Activated CD8-positive, alpha-beta memory T cell treated with anti-CD3 and anti-CD28 coated beads, Interleukin-2, amount 50 U/mL, for 24 hours (primary cell): ENCODE results near the gene GPATCH8.

ENCODE experiments used
- DNase-seq: peaks from one replicate; pipeline ENCODE4 v3.0.0-alpha.2; 2020; ENCODE audit errors: extremely low read depth

Gene GPATCH8

DNA sequence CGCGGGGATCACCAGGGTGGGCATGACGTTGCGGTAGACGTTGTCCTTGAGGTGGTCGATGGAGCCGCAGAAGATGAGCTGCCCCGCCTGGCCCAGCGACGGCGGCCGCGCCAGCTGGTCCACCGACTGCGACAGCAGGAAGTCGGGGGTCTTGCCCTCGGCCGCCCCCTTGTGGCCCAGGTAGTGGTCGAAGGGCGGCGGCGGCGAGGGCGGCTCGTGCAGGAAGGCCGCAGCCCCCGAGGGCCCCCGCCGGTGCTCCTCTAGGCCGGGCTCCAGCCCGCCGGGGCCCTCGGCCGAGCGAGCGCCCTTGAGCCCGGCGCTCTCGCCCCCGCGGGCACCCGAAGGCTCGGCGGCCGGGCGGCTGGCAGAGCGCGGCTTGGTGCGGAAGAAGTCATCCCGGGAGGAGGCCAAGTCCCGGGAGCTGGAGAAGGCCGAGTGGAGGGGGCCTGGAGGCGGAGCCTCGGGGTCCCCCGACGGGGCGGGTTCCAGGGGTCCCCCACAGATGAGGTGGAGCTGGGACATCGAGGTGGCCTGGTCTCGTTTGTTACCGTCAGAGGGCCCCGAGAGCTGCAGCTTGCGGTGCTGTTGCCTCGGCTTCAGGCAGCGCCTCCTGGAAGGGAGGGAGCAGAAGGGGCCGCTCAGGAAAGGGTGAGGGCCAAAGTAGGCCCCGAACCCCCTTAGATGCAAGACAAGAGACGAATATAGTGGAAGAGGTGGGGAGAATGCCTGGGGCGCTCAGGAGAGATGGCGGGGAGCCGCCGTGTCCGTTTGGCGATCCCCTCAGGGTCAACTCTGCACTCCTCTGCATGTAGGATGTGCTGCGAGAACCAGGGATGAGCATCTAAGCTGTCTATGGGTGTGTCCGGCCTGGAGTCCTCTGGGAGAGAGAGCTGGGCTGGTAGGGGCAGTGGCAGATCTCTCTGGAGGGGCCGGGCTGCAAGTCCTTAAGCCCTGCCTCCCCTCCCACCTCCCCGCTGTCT is 148.3 kb downstream of the GPATCH8 start:
- DNase-seq = no peak

DNA sequence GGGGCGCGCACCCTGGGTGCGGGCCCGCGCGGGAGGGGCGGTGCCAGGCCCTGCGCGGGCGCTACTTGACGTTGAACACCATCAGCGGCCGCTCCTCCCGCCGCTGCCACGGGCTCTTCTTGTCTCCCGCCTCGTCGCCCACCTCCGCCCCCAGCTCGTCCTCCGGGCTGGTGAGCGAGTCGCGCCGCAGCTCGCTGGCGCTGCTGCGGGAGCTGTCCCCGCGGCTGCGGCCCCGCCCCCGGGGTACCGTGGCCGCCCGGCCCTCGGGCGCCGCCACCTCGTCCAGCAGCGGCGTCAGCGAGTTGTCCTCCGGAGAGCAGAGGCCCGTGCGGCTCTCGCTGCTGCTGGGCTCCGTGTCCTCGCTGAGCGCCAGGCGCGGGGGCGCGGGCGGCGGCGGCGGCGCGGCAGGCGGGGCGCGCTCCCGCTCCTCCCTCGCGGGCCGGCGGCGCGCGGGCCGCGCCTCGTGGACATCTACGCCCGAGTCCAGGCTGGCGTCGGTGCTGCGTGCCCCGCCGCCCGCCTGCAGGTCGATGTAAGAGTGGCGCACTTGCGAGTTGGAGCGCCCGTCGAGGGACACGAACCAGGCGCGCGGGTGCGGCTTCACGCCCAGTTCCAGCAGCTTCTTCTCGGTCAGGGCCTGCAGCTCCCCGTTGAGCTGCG is 149.4 kb downstream of the GPATCH8 start:
- no peak for DNase-seq

DNA sequence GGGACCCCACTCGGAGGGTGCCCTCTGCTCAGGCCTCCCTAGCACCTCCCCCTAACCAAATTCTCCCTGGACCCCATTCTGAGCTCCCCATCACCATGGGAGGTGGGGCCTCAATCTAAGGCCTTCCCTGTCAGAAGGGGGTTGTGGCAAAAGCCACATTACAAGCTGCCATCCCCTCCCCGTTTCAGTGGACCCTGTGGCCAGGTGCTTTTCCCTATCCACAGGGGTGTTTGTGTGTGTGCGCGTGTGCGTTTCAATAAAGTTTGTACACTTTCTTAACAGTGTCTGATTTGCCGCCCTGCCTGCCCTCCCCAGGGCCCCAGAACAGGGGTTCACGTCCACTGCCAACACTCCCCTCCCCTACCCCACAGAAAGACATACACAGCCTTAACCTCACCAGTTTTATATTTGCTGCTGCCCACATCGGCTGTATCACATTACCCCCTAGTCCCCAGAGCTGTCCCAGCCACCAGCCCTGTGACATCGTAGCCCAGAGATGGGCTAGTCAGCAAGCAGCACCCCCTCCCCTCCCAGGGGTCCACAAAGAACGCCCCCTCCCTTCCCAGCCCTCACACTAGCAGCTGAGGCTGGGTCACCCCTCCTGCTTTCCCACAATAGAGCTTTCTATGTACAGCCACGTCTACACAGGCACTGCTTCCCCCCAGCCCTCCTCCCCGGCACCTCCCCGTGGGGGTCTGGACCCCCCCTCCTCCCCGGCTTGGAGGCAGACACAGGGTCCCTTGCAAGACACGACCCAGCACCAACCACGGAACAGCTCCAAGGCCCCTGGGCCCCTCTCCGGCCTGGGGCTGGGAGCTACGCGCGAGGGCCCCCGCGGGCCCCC is 150.2 kb downstream of the GPATCH8 start:
- no peak for DNase-seq

DNA sequence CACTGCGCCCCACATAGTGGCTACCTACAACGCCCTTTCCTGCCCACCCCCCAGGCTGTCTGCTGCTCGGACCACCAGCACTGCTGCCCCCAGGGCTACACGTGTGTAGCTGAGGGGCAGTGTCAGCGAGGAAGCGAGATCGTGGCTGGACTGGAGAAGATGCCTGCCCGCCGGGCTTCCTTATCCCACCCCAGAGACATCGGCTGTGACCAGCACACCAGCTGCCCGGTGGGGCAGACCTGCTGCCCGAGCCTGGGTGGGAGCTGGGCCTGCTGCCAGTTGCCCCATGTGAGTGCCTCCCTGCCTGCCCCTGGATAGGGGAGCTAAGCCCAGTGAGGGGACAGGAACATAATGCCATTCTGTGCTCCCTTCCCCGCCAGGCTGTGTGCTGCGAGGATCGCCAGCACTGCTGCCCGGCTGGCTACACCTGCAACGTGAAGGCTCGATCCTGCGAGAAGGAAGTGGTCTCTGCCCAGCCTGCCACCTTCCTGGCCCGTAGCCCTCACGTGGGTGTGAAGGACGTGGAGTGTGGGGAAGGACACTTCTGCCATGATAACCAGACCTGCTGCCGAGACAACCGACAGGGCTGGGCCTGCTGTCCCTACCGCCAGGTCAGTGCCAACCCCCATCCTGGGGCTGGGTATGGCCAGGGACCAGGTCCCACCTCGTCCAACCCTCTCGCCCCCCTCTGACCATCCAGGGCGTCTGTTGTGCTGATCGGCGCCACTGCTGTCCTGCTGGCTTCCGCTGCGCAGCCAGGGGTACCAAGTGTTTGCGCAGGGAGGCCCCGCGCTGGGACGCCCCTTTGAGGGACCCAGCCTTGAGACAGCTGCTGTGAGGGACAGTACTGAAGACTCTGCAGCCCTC is 151.0 kb downstream of the GPATCH8 start:
- DNase-seq = no peak

DNA sequence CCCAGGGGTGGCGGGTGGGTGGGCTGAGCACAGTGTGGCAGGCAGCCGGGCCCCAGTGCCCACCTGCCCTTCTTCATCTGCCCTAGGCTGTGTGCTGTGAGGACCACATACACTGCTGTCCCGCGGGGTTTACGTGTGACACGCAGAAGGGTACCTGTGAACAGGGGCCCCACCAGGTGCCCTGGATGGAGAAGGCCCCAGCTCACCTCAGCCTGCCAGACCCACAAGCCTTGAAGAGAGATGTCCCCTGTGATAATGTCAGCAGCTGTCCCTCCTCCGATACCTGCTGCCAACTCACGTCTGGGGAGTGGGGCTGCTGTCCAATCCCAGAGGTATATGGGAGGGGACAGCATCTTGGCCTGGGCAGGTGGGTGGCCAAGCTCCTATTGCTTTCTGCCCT is 151.7 kb downstream of the GPATCH8 start:
- no peak for DNase-seq

DNA sequence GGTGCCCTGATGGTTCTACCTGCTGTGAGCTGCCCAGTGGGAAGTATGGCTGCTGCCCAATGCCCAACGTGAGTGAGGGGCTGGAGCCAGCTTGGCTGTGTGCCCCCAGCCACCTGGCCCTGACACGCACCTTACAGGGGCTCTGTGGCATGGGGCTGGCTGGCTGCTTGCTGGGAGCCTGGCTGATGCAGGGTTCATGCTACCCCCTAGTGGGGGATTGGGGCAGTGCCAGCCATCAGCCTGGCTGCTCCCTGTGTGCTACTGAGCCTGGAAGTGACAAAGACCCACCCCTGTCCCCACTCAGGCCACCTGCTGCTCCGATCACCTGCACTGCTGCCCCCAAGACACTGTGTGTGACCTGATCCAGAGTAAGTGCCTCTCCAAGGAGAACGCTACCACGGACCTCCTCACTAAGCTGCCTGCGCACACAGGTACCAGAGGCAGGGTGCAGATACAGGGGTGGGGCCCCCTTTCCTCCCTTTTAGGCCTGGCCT is 152.4 kb downstream of the GPATCH8 start:
- DNase-seq = peak; percentile 27

DNA sequence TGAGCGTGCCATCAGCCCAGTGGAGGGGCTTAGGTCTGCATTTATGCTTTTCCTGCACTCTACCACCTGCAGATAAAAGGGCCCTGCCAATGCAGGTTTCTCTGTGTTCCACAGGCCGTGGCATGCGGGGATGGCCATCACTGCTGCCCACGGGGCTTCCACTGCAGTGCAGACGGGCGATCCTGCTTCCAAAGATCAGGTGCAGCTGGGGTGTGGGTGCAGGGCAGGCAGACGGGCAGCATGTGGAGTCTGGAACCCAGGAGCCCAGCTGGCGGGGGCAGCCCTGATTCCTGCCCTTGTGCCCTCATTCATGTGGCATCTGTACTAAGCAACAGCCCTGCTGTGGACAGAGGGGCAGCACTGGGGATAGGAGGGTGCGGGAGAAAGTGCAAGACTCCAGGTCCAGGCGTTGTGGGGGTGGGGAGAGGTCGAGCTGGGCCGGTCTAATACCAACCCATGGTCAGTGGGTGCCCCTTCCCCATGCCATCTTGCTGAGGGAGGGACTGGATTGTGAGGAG is 153.6 kb downstream of the GPATCH8 start:
- DNase-seq = no peak

DNA sequence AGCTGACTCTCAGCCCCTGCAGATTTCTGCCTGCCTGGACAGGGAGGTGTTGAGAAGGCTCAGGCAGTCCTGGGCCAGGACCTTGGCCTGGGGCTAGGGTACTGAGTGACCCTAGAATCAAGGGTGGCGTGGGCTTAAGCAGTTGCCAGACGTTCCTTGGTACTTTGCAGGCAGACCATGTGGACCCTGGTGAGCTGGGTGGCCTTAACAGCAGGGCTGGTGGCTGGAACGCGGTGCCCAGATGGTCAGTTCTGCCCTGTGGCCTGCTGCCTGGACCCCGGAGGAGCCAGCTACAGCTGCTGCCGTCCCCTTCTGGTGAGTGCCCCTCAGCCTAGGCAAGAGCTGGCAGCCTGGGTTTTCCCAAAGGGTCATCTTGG is 154.2 kb downstream of the GPATCH8 start:
- no peak for DNase-seq

DNA sequence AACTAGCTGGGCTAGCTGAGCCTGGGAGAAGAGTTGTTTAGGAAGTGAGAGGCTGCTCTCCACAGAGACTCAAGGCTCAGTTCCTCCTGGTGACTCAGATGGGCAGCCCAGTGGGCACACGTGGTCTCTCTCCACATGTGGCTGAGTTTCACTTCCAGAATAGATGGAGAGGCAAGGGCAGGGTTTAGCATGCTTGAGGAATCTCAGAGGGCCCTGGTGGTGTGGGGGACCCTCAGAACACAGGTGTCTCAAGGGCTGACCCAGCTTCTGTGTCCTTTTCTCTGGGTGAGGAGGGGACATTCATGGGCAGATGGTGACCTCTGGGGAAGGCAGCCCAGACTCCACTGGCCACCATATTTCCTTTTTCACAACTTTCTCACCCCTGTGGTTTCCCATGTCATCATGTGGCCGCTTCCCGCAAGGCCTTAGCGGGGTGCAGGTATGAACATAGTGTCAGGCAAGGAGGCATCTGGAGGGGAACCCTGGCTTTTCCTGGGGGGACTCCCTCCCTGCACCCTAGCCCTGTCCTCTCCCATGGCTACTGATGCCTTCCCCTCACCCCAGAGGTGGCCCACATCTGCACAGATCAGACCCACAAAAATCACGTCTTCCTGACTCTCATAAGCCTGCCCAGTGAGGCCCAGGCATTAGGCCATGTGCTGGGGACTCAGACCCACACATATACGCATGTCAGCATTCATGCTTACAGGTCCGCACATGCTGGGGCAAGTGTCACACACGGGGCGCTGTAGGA is 154.8 kb downstream of the GPATCH8 start:
- DNase-seq = no peak
